Endothelial cell of umbilical vein (primary cell): ENCODE results near the gene ALKBH5. TPM values are rescaled to one million over a fixed set of nuclear protein-coding genes. Genes with fewer than 3 reads are reported as not detected.

Source experiments
- BruUV-seq: library from RNA; stranded (reverse); fragments of 400-500 nt; replicated peaks from 2 replicates; lab custom pipeline; 2021; lab: Mats Ljungman, UMichigan
- CTCF ChIA-PET: fragments of 300-600, 350-600 bp; sonication (Branson Sonifier 250); formaldehyde crosslinking; loops from one replicate; lab custom pipeline; 2021; ENCODE audit warnings: antibody characterized with exemption, inconsistent platforms; lab: Charles Lee
- POLR2A ChIA-PET: fragments of 300-600, 350-600 bp; sonication (Branson Sonifier 250); formaldehyde crosslinking; loops from one replicate; lab custom pipeline; 2021; ENCODE audit warnings: antibody characterized with exemption, inconsistent platforms; lab: Charles Lee
- DNase-seq: peaks from one replicate; pipeline ENCODE4 v3.0.0-alpha.2; 2011; ENCODE audit warnings: low read depth, low spot score
- FAIRE-seq: peaks from 2 replicates; lab custom pipeline; 2011; peaks lifted over from hg19 to GRCh38; lab: Jason Lieb, UNC
- H2AFZ ChIP-seq: 2 replicates; pipeline ENCODE4 v1.6.0; 2012; ENCODE audit warnings: low read depth, low read length, control low read depth, inconsistent platforms
- H3K27ac ChIP-seq: 2 replicates; pipeline ENCODE4 v1.5.1; 2011; ENCODE audit warnings: low read depth, mild to moderate bottlenecking, control low read depth, low read length, moderate library complexity; ENCODE audit not compliant: insufficient read depth
- H3K27me3 ChIP-seq, 2 experiments: 2 replicates each; pipeline versions ENCODE4 v1.6.0 to v1.6.1; 2011; ENCODE audit warnings: low read length in 2 of 2, mixed read lengths in 1 of 2; ENCODE audit not compliant: control insufficient read depth in 2 of 2, insufficient read depth in 2 of 2
- H3K36me3 ChIP-seq, 2 experiments: 2 replicates in 1 of 2; 3 replicates in 1 of 2; pipeline ENCODE4 v1.5.1; 2011; ENCODE audit warnings: low read length in 2 of 2, mild to moderate bottlenecking in 1 of 2, moderate library complexity in 1 of 2; ENCODE audit not compliant: control insufficient read depth in 2 of 2, insufficient read depth in 2 of 2; ENCODE audit errors: extremely low read depth in 1 of 2
- H3K4me1 ChIP-seq: 3 replicates; pipeline ENCODE4 v1.5.1; 2011; ENCODE audit warnings: mild to moderate bottlenecking, low read length; ENCODE audit not compliant: control insufficient read depth, insufficient read depth; ENCODE audit errors: extremely low read depth
- H3K4me2 ChIP-seq: 2 replicates; pipeline ENCODE4 v1.6.1; 2011; ENCODE audit warnings: low read length, control low read depth, mixed read lengths; ENCODE audit not compliant: insufficient read depth
- H3K4me3 ChIP-seq, 3 experiments: fragments of 200-600 bp in 1 of 3; sonication (generic), shearing (Covaris generic) in 1 of 3; replicated peaks in 1 of 3; 2 replicates each; pipeline ENCODE4 v1.5.1; 2011 to 2016; ENCODE audit warnings: control low read depth in 3 of 3, low read length in 3 of 3, mild to moderate bottlenecking in 2 of 3, inconsistent platforms in 1 of 3, low read depth in 1 of 3, moderate library complexity in 1 of 3; ENCODE audit not compliant: insufficient read depth in 1 of 3
- H3K79me2 ChIP-seq: 2 replicates; pipeline ENCODE4 v1.6.0; 2012; ENCODE audit warnings: low read length, inconsistent platforms; ENCODE audit not compliant: control insufficient read depth, insufficient read depth
- H3K9ac ChIP-seq: replicated peaks from 2 replicates; pipeline ENCODE3; 2011; ENCODE audit warnings: low read length, control low read depth; ENCODE audit not compliant: insufficient read depth; ENCODE audit errors: extremely low read depth
- H3K9me1 ChIP-seq: replicated peaks from 3 replicates; pipeline ENCODE4 v1.6.0; 2011; ENCODE audit warnings: mild to moderate bottlenecking, low read length; ENCODE audit not compliant: control insufficient read depth, insufficient read depth; ENCODE audit errors: extremely low read depth
- H3K9me3 ChIP-seq: replicated peaks from 2 replicates; pipeline ENCODE4 v1.5.1; 2012; ENCODE audit warnings: low read length, inconsistent platforms; ENCODE audit not compliant: control insufficient read depth, insufficient read depth
- H4K20me1 ChIP-seq: replicated peaks from 2 replicates; pipeline ENCODE3; 2011; ENCODE audit warnings: mild to moderate bottlenecking, low read length; ENCODE audit not compliant: control insufficient read depth, insufficient read depth; ENCODE audit errors: extremely low read depth
- EZH2 ChIP-seq: IDR thresholded peaks from 2 replicates; pipeline ENCODE4 v1.6.1; 2012; ENCODE audit warnings: borderline replicate concordance, low read depth, mild to moderate bottlenecking, moderate library complexity, low read length, inconsistent platforms; ENCODE audit not compliant: severe bottlenecking
- FOS ChIP-seq: IDR thresholded peaks from 2 replicates; pipeline ENCODE4 v1.6.1; 2011; ENCODE audit warnings: mild to moderate bottlenecking, low read length, moderate library complexity, borderline replicate concordance; ENCODE audit not compliant: insufficient read depth
- GATA2 ChIP-seq: IDR thresholded peaks from 2 replicates; pipeline ENCODE4 v1.7.0; 2011; ENCODE audit warnings: low read depth, mild to moderate bottlenecking, moderate library complexity, mixed read lengths, low read length; ENCODE audit not compliant: insufficient read length, insufficient read depth
- JUN ChIP-seq: IDR thresholded peaks from 2 replicates; pipeline ENCODE4 v1.6.1; 2011; ENCODE audit warnings: borderline replicate concordance, low read depth; ENCODE audit not compliant: insufficient read length, insufficient read depth
- MAX ChIP-seq: IDR thresholded peaks from 2 replicates; pipeline ENCODE4 v1.6.1; 2011; ENCODE audit not compliant: insufficient read depth, insufficient read length
- MYC ChIP-seq: IDR thresholded peaks from one replicate; pipeline ENCODE4 v1.6.1; 2011; ENCODE audit warnings: mild to moderate bottlenecking, low read depth, low read length
- POLR2A ChIP-seq: IDR thresholded peaks from 2 replicates; pipeline ENCODE4 v1.6.1; 2012; ENCODE audit warnings: low read depth, mild to moderate bottlenecking, control low read depth, low read length
- POLR2AphosphoS5 ChIP-seq: IDR thresholded peaks from 2 replicates; pipeline ENCODE4 v1.6.1; 2012; ENCODE audit warnings: low read depth, mild to moderate bottlenecking, control low read depth, low read length, moderate library complexity; ENCODE audit not compliant: insufficient read depth
- dilution Hi-C: fragments of 300-500 bp; cut with MboI; formaldehyde crosslinking; loops from one replicate; pipeline ENCODE4 v1.15.0; 2019; ENCODE audit warnings: low sequenced_read_pairs; ENCODE audit not compliant: extremely low pct_ligation_motif_present
- intact Hi-C: fragments of 100-400 bp; cut with micrococcal nuclease; formaldehyde crosslinking; loops from one replicate; pipeline ENCODE4 v1.10.0; 2022
- polyA plus RNA-seq, 4 experiments: library from polyadenylated mRNA; depleted of rRNA in 3 of 4; stranded (reverse) in 3 of 4; unstranded in 1 of 4; fragments of >200 nt; gene quantifications; 2 replicates each; pipeline versions ENCODE4 v1.2.1 to v1.2.3, GENCODE V29; 2011 to 2012; ENCODE audit warnings: missing spikeins in 1 of 4
- total RNA-seq: library from RNA; stranded (reverse); gene quantifications from 2 replicates; pipeline ENCODE4 v1.2.3, GENCODE V29; 2021
- TF ChIP-seq, protein P1 (sequence below), 2 donors: IDR thresholded peaks; 1 replicate in 1 of 2; 2 replicates in 1 of 2; pipeline ENCODE4 v1.5.1; 2011; ENCODE audit warnings: low read length in 2 of 2, mild to moderate bottlenecking in 2 of 2, moderate library complexity in 2 of 2, control low read depth in 1 of 2, inconsistent platforms in 1 of 2, low read depth in 1 of 2; ENCODE audit not compliant: insufficient read depth in 1 of 2; ENCODE audit errors: extremely low read depth in 1 of 2

ALKBH5 gene
- total and polyA plus RNA-seq, 2 donors (not counting 3 experiments of a cell fraction or from before 2014, with no cell fraction given) = 55.3 to 71.0 TPM

- Histone ChIP-seq H3K4me3 (no peak overlapping the region), H3K27ac (no peak overlapping the region), H3K79me2 (no peaks in the 10 kb centered on the region), H3K4me1 (no peaks in the 10 kb centered on the region), H3K27me3 (no peaks in the 10 kb centered on the region), H3K4me2 (no peak overlapping the region), H4K20me1 (no peaks in the 10 kb centered on the region), H3K9me3 (no peaks in the 10 kb centered on the region), H3K9ac (no peak overlapping the region), H3K9me1 (no peaks in the 10 kb centered on the region), H2AFZ (no peak overlapping the region), H3K36me3 (no peaks in the 10 kb centered on the region)
- CTCF ChIA-PET = interaction anchor here (0.7 to 2.8 kb wide), 3 partner anchors 11 to 52 kb away, joined by 3 to 16 read pairs (median 3); partner anchors contain the start of gene ALKBH5
- no peak for DNase-seq
- dilution Hi-C loops (no loop called here), intact Hi-C loops (no loop called here)
- TF ChIP-seq JUN (no peak), EZH2 (no peak), MYC (no peak), MAX (no peak), FOS (no peak), POLR2A (no peak), POLR2AphosphoS5 (no peak), GATA2 (no peak)
- TF ChIP-seq, protein P1, sequence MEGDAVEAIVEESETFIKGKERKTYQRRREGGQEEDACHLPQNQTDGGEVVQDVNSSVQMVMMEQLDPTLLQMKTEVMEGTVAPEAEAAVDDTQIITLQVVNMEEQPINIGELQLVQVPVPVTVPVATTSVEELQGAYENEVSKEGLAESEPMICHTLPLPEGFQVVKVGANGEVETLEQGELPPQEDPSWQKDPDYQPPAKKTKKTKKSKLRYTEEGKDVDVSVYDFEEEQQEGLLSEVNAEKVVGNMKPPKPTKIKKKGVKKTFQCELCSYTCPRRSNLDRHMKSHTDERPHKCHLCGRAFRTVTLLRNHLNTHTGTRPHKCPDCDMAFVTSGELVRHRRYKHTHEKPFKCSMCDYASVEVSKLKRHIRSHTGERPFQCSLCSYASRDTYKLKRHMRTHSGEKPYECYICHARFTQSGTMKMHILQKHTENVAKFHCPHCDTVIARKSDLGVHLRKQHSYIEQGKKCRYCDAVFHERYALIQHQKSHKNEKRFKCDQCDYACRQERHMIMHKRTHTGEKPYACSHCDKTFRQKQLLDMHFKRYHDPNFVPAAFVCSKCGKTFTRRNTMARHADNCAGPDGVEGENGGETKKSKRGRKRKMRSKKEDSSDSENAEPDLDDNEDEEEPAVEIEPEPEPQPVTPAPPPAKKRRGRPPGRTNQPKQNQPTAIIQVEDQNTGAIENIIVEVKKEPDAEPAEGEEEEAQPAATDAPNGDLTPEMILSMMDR (IDR thresholded peaks at IDR 0.05; ENCODE audit: extremely low read depth in 1 of 2, insufficient read depth in 1 of 2, low read depth in 1 of 2, low read length in 2 of 2) = no peak
- no peak for FAIRE-seq
- no TSS peak for BruUV-seq
- POLR2A ChIA-PET = no interaction called here
Measured at GRCh38 chr17:18139092-18139491, 44.5 kb upstream of the ALKBH5 start.
